Measurements from ENCODE around the gene EHBP1. TPM values are rescaled to one million over a fixed set of nuclear protein-coding genes. Genes with fewer than 3 reads are reported as not detected.

Gene EHBP1
- total and polyA plus RNA-seq, 2 experiments from 2014 or later, result 11.7 to 30.8 TPM

DNA sequence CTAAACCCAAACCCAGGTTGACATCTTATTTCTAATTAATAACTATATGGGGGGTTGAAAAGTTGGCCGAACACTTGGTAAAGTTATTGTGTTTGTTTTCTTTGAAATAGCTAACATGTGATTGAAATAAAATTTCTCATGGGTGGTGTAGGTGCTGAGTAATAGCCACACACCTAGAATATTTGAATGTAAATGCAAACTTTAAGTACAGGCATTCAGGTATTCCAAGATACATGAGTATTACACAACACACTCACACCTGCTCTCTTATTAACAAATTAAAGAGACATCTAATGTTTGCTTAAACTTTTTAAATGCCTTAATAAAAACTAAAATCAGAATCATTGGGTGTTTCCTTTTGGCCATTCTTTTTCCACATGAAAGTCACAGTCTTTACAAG, 165.5 kb downstream of the EHBP1 start:
- no peak overlapping the region for H3K4me3 ChIP-seq
- no peaks in the 10 kb centered on the region for H3K9me3 ChIP-seq (ENCODE audit: low read depth)
- TF ChIP-seq, protein P1, sequence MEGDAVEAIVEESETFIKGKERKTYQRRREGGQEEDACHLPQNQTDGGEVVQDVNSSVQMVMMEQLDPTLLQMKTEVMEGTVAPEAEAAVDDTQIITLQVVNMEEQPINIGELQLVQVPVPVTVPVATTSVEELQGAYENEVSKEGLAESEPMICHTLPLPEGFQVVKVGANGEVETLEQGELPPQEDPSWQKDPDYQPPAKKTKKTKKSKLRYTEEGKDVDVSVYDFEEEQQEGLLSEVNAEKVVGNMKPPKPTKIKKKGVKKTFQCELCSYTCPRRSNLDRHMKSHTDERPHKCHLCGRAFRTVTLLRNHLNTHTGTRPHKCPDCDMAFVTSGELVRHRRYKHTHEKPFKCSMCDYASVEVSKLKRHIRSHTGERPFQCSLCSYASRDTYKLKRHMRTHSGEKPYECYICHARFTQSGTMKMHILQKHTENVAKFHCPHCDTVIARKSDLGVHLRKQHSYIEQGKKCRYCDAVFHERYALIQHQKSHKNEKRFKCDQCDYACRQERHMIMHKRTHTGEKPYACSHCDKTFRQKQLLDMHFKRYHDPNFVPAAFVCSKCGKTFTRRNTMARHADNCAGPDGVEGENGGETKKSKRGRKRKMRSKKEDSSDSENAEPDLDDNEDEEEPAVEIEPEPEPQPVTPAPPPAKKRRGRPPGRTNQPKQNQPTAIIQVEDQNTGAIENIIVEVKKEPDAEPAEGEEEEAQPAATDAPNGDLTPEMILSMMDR (IDR thresholded peaks at IDR 0.05; ENCODE audit: low read depth, low read length), result no peak
- DNase-seq (ENCODE audit: low read depth in 1 of 2, low spot score in 1 of 2), result no peak
- H3K4me1 ChIP-seq (ENCODE audit: low read depth), result no peaks in the 10 kb centered on the region
- no peak overlapping the region for H3K27ac ChIP-seq
- no peaks in the 10 kb centered on the region for H3K27me3 ChIP-seq
- peaks cover 7% of the 10 kb centered on the region for H3K36me3 ChIP-seq

DNA sequence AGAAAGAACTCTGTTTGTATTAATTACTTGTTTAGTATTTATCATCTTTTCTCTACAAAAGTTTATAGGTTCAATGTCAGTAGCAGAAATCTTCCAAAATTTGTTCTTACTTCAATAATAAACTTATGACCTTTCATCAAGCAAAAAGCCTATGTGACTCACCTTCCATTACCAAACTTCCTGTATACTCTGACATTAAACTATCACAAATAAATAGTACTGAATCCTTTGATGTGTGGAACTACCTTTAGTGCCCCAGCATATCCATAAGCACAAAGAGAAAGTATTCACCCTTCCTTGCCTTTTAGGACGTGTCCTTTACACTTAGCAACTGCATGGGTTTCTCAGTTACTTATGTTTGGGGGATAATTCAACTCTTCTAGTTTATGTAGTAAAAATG, 166.0 kb downstream of the EHBP1 start:
- H3K36me3 ChIP-seq, result peaks cover 7% of the 10 kb centered on the region
- TF ChIP-seq, protein P1 (IDR thresholded peaks at IDR 0.05; ENCODE audit: low read depth, low read length), result no peak
- H3K9me3 ChIP-seq (ENCODE audit: low read depth), result no peaks in the 10 kb centered on the region
- no peaks in the 10 kb centered on the region for H3K4me1 ChIP-seq (ENCODE audit: low read depth)
- H3K27ac ChIP-seq, result no peak overlapping the region
- no peaks in the 10 kb centered on the region for H3K27me3 ChIP-seq
- no peak overlapping the region for H3K4me3 ChIP-seq
- DNase-seq (ENCODE audit: low read depth in 1 of 2, low spot score in 1 of 2), result no peak

DNA sequence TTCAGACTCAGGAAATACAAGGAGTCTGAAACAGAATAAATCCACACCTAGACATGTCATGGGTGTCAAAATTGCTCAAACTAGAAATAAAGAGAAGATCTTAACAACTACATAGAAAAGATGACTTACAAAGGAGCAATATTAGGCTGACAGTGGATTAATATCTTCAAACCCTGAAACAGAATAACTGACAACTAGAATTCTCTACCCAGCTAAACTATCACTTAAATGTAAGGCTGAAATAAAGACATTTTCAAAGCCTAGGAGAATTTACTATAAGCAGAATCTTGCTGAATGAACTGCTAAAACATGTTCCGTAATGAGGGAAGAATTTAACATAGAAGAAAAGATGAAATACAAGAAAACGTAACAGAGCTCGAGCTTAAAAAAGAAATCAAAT, 168.1 kb downstream of the EHBP1 start:
- TF ChIP-seq, protein P1 (IDR thresholded peaks at IDR 0.05; ENCODE audit: low read depth, low read length), result no peak
- Histone ChIP-seq H3K27ac (no peak overlapping the region), H3K36me3 (peaks cover 16% of the 10 kb centered on the region), H3K9me3 (ENCODE audit: low read depth) (no peaks in the 10 kb centered on the region), H3K4me3 (no peak overlapping the region), H3K27me3 (no peaks in the 10 kb centered on the region), H3K4me1 (ENCODE audit: low read depth) (no peaks in the 10 kb centered on the region)
- DNase-seq (ENCODE audit: low read depth in 1 of 2, low spot score in 1 of 2), result no peak

DNA sequence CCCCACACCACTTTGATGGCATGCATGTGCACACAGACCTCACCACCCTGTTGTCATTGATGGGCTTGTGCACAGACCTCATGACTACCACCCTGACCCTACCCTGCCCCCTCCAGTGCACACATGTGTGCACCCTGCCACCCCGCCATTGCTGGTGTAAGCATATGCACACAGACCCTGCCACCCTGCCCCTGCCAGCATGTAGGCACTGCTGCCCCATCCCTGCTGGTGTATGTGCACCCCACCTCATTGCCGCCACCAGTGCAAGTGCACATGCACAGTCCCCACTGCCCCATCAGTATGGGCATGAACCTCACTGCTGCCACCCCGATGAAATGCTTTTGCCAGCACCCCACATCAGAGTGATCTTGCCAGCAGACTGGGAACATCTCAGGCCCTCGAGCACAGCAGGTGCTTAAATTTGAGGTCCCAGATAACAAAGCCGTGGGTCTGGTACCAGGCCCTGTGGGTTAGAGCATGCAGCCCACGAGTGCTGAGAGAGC, 169.4 kb downstream of the EHBP1 start:
- Histone ChIP-seq H3K9me3 (ENCODE audit: low read depth) (no peaks in the 10 kb centered on the region), H3K4me1 (ENCODE audit: low read depth) (no peaks in the 10 kb centered on the region), H3K27ac (no peak overlapping the region), H3K27me3 (no peaks in the 10 kb centered on the region), H3K4me3 (no peak overlapping the region), H3K36me3 (peaks cover 16% of the 10 kb centered on the region)
- DNase-seq (ENCODE audit: low read depth in 1 of 2, low spot score in 1 of 2), result no peak
- TF ChIP-seq, protein P1 (IDR thresholded peaks at IDR 0.05; ENCODE audit: low read depth, low read length), result no peak

DNA sequence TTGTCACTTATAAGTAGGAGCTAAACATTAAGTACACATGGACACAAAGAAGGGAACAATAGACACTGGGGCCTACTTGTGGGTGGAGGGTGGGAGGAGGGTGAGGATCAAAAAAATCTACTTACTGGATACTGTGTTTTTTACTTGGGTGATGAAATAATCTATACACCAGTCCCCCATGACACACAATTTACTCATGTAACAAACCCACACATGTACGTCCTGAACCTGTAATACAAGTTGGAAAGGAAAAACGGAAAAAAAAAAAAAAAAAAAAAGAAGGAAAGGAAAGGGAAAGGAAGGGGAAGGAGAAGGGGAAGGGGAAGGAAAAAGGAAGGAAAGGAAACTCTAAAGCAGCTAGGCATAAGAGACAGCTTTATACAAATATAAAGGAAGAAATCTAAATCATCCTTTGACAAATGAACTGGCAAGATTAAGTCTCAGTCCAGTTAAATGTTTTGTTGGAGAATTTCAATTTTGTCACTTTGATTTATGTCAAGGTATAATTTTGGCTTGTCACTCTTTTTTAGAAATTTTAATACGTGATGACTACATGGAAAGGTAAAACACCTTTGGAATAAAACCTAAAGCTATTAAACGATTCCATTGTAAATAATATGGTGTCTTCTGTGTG, 175.8 kb downstream of the EHBP1 start:
- TF ChIP-seq, protein P1 (IDR thresholded peaks at IDR 0.05; ENCODE audit: low read depth, low read length), result no peak
- no peak overlapping the region for H3K4me3 ChIP-seq
- no peaks in the 10 kb centered on the region for H3K4me1 ChIP-seq (ENCODE audit: low read depth)
- no peak for DNase-seq (ENCODE audit: low read depth in 1 of 2, low spot score in 1 of 2)
- H3K27ac ChIP-seq, result no peak overlapping the region
- peaks cover 8% of the 10 kb centered on the region for H3K36me3 ChIP-seq
- no peaks in the 10 kb centered on the region for H3K9me3 ChIP-seq (ENCODE audit: low read depth)
- no peaks in the 10 kb centered on the region for H3K27me3 ChIP-seq
